OCI-LY3 (cell line): ENCODE measurements around the gene PSMF1.

Experiments
- CTCF ChIP-seq: fragments of 200-600, 300-600 bp; sonication (generic); IDR thresholded peaks from 2 replicates; pipeline ENCODE4 v1.5.1; 2014; ENCODE audit warnings: antibody characterized with exemption, low read length, low read depth
- EZH2phosphoT487 ChIP-seq: fragments of 200-600 bp; shearing (Covaris generic); IDR thresholded peaks from 2 replicates; pipeline ENCODE4 v1.6.1; 2018; ENCODE audit warnings: antibody characterized with exemption, mixed run types, low read depth

- no peak for TF ChIP-seq CTCF
- no peak for TF ChIP-seq EZH2phosphoT487
Measured at GRCh38 chr20:1130847-1131246, 12.4 kb downstream of the PSMF1 start.
